Calu3 (cell line): ENCODE measurements around the gene DOCK10. TPM values are rescaled to one million over a fixed set of nuclear protein-coding genes. Genes with fewer than 3 reads are reported as not detected.
A peak's percentile ranks its signal among the peaks of the same experiment; 100 is the strongest.

Experiments
- BruUV-seq: library from RNA; stranded (reverse); fragments of 400-500 nt; replicated peaks from 2 replicates; lab custom pipeline; 2021; lab: Mats Ljungman, UMichigan
- CTCF ChIA-PET: fragments of 300-600 bp; sonication (Branson Sonifier 250); formaldehyde crosslinking; loops from one replicate; lab custom pipeline; 2022; ENCODE audit warnings: antibody characterized with exemption; lab: Charles Lee
- DNase-seq: peaks from one replicate; pipeline ENCODE4 v3.0.0; 2022
- H3K27ac Mint-ChIP-seq: one replicate; pipeline ENCODE4 v1.8.0; 2022; ENCODE audit warnings: mixed read lengths; ENCODE audit not compliant: unreplicated experiment
- H3K27me3 Mint-ChIP-seq: one replicate; pipeline ENCODE4 v1.8.0; 2022; ENCODE audit warnings: mixed read lengths; ENCODE audit not compliant: unreplicated experiment
- H3K36me3 Mint-ChIP-seq: one replicate; pipeline ENCODE4 v1.8.0; 2022; ENCODE audit warnings: mild to moderate bottlenecking, moderate library complexity, mixed read lengths; ENCODE audit not compliant: insufficient read depth, unreplicated experiment
- H3K4me1 Mint-ChIP-seq: one replicate; pipeline ENCODE4 v1.8.0; 2022; ENCODE audit warnings: mild to moderate bottlenecking, low read depth, mixed read lengths; ENCODE audit not compliant: unreplicated experiment
- H3K4me3 Mint-ChIP-seq: one replicate; pipeline ENCODE4 v1.8.0; 2022; ENCODE audit warnings: mild to moderate bottlenecking, low read depth, moderate library complexity, mixed read lengths; ENCODE audit not compliant: unreplicated experiment
- H3K9me3 Mint-ChIP-seq: one replicate; pipeline ENCODE4 v1.8.0; 2022; ENCODE audit warnings: low read depth, mixed read lengths; ENCODE audit not compliant: unreplicated experiment
- CTCF ChIP-seq: fragments of 200-600 bp; IDR thresholded peaks from one replicate; pipeline ENCODE4 v1.8.0; 2022; ENCODE audit warnings: antibody characterized with exemption; ENCODE audit not compliant: unreplicated experiment
- intact Hi-C: fragments of 100-400 bp; cut with micrococcal nuclease; formaldehyde crosslinking; loops from one replicate; pipeline ENCODE4 v1.10.0; 2022; ENCODE audit not compliant: unreplicated experiment
- total RNA-seq: library from RNA; stranded (reverse); gene quantifications from 2 replicates; pipeline ENCODE4 v1.2.3, GENCODE V29; 2022

Gene DOCK10
- total RNA-seq, 1 experiment from 2014 or later = 11.9 TPM

- intact Hi-C loops = no loop called here
- Mint-ChIP-seq H3K27ac (no peak overlapping the region), H3K4me3 (peak overlapping the region; percentile 79), H3K9me3 (no peaks in the 10 kb centered on the region), H3K4me1 (peaks cover 17% of the 10 kb centered on the region), H3K36me3 (peaks cover 20% of the 10 kb centered on the region), H3K27me3 (peaks cover 18% of the 10 kb centered on the region)
- no peak for TF ChIP-seq CTCF
- DNase-seq = no peak
- CTCF ChIA-PET = no interaction called here
- no TSS peak for BruUV-seq
These were observed 516 bp upstream of the DOCK10 start for GRCh38 chr2:225042800-225043167.

GRCh38 chr2:225041207-225041850, 939 bp downstream of the DOCK10 start:
- Mint-ChIP-seq H3K9me3 (no peaks in the 10 kb centered on the region), H3K27ac (no peak overlapping the region), H3K4me3 (peak overlapping the region; percentile 79), H3K27me3 (peaks cover 18% of the 10 kb centered on the region), H3K4me1 (peaks cover 17% of the 10 kb centered on the region), H3K36me3 (peaks cover 20% of the 10 kb centered on the region)
- intact Hi-C loops = no loop called here
- peak; percentile 11 for DNase-seq
- BruUV-seq = no TSS peak
- no peak for TF ChIP-seq CTCF
- CTCF ChIA-PET = interaction anchor here (0.6 kb wide), 1 partner anchor 194 kb away, joined by 3 read pairs; no protein-coding TSS in a partner anchor

GRCh38 chr2:225040856-225041206, 1.4 kb downstream of the DOCK10 start:
- intact Hi-C loops = no loop called here
- peak; percentile 4 for DNase-seq
- Mint-ChIP-seq H3K9me3 (no peaks in the 10 kb centered on the region), H3K4me3 (peak overlapping the region; percentile 79), H3K27ac (no peak overlapping the region), H3K36me3 (peaks cover 20% of the 10 kb centered on the region), H3K27me3 (peaks cover 18% of the 10 kb centered on the region), H3K4me1 (peaks cover 17% of the 10 kb centered on the region)
- no peak for TF ChIP-seq CTCF
- CTCF ChIA-PET = no interaction called here
- BruUV-seq = no TSS peak

GRCh38 chr2:225040142-225040541, 2.1 kb downstream of the DOCK10 start:
- CTCF ChIA-PET = no interaction called here
- Mint-ChIP-seq H3K27ac (no peak overlapping the region), H3K9me3 (no peaks in the 10 kb centered on the region), H3K27me3 (peaks cover 18% of the 10 kb centered on the region), H3K36me3 (peaks cover 20% of the 10 kb centered on the region), H3K4me3 (no peak overlapping the region), H3K4me1 (peaks cover 17% of the 10 kb centered on the region)
- intact Hi-C loops = no loop called here
- no peak for DNase-seq
- BruUV-seq = no TSS peak
- no peak for TF ChIP-seq CTCF
